SK-N-MC (cell line): Measurements from ENCODE around the gene ATXN7L2.

Source experiments
- EZH2 ChIP-seq: fragments of 200-600 bp; sonication (generic); IDR thresholded peaks from one replicate; pipeline ENCODE4 v1.6.1; 2017; ENCODE audit warnings: antibody characterized with exemption
- FOXP2 ChIP-seq: optimal IDR thresholded peaks from 2 replicates; pipeline ENCODE3; 2011; ENCODE audit warnings: mild to moderate bottlenecking, moderate library complexity; ENCODE audit not compliant: insufficient read depth; ENCODE audit errors: extremely low read length, control extremely low read depth
- POLR2AphosphoS5 ChIP-seq: IDR thresholded peaks from 2 replicates; pipeline ENCODE4 v1.6.1; 2012; ENCODE audit warnings: mild to moderate bottlenecking, low read depth, low read length, borderline replicate concordance

- TF ChIP-seq EZH2 (no peak), POLR2AphosphoS5 (no peak), FOXP2 (no peak)
These were observed 40.2 kb upstream of the ATXN7L2 start for GRCh38 chr1:109443476-109443875.
